C4-2B (cell line): ENCODE data around the gene ZNF232.

Experiments
- ZFX ChIP-seq: fragments of 450-650 bp; IDR thresholded peaks from 2 replicates; pipeline ENCODE4 v1.6.1; 2017
- TF ChIP-seq, protein P1 (sequence below): fragments of 450-650 bp; conservative IDR thresholded peaks from 2 replicates; pipeline ENCODE4 v1.5.1; 2017; ENCODE audit warnings: mild to moderate bottlenecking

DNA sequence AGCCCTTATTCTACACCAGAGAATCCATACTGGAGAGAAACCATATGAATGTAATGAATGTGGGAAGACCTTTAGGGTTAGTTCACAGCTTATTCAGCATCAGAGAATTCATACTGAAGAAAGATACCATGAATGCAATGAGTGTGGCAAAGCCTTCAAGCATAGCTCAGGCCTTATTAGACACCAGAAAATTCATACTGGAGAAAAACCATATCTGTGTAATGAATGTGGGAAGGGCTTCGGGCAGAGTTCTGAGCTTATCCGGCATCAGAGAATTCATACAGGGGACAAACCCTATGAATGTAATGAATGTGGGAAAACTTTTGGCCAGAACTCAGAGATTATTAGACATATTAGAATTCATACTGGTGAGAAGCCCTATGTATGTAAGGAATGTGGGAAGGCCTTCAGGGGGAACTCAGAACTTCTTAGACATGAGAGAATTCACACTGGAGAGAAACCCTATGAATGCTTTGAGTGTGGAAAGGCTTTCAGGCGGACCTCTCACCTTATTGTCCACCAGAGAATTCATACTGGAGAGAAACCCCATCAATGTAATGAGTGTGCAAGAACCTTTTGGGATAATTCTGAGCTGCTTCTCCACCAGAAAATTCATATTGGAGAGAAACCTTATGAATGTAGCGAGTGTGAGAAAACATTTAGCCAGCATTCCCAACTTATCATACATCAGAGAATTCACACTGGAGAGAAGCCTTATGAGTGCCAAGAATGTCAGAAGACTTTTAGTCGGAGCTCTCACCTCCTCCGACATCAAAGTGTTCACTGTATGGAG lies 19.3 kb downstream of the ZNF232 start:
- TF ChIP-seq, protein P1, sequence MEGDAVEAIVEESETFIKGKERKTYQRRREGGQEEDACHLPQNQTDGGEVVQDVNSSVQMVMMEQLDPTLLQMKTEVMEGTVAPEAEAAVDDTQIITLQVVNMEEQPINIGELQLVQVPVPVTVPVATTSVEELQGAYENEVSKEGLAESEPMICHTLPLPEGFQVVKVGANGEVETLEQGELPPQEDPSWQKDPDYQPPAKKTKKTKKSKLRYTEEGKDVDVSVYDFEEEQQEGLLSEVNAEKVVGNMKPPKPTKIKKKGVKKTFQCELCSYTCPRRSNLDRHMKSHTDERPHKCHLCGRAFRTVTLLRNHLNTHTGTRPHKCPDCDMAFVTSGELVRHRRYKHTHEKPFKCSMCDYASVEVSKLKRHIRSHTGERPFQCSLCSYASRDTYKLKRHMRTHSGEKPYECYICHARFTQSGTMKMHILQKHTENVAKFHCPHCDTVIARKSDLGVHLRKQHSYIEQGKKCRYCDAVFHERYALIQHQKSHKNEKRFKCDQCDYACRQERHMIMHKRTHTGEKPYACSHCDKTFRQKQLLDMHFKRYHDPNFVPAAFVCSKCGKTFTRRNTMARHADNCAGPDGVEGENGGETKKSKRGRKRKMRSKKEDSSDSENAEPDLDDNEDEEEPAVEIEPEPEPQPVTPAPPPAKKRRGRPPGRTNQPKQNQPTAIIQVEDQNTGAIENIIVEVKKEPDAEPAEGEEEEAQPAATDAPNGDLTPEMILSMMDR: no peak
- TF ChIP-seq ZFX: no peak
